K562 (cell line): ENCODE data around the gene MFN1. TPM values are rescaled to one million over a fixed set of nuclear protein-coding genes. Genes with fewer than 3 reads are reported as not detected.

Experiments
- ATAC-seq: fragments of 200-7000 bp; cut with Tn5 transposase; 3 replicates; pipeline ENCODE4 v1.9.1; 2020; ENCODE audit warnings: moderate library complexity
- BruUV-seq: library from RNA; stranded (reverse); fragments of 400-500 nt; replicated peaks from 2 replicates; lab custom pipeline; 2021; lab: Mats Ljungman, UMichigan
- CTCF ChIA-PET: fragments of 300-600 bp; formaldehyde crosslinking; extraction: SDS; loops from one replicate; lab custom pipeline; 2021; ENCODE audit warnings: low intra/inter-chr PET ratio; lab: Yijun Ruan, JAX
- POLR2A ChIA-PET: fragments of 300-600, 350-650 bp; sonication (Branson Sonifier 250); formaldehyde crosslinking; extraction: SDS; loops from one replicate; lab custom pipeline; 2021; ENCODE audit warnings: antibody characterized with exemption, inconsistent platforms; lab: Yijun Ruan, JAX
- DNase-seq, 4 experiments: peaks; one replicate each; pipeline versions ENCODE4 v3.0.0 to v3.0.0-alpha.2; 2011 to 2018; ENCODE audit warnings: low spot score in 3 of 4, mixed read lengths in 3 of 4; ENCODE audit errors: extremely low read depth in 1 of 4
- FAIRE-seq: peaks from 2 replicates; lab custom pipeline; 2011; peaks lifted over from hg19 to GRCh38; lab: Jason Lieb, UNC
- H2AFZ ChIP-seq: 2 replicates; pipeline ENCODE4 v1.6.0; 2011; ENCODE audit warnings: low read depth, low read length, control low read depth, inconsistent platforms
- H3K27ac ChIP-seq: fragments of 200-600 bp; 3 replicates; pipeline ENCODE4 v1.8.0; 2011; ENCODE audit warnings: low read depth, mild to moderate bottlenecking, control low read depth, inconsistent platforms, low read length, moderate library complexity, mixed read lengths; ENCODE audit errors: extremely low read depth
- H3K27me3 ChIP-seq, 2 experiments: fragments of 300-600 bp in 1 of 2; 2 replicates in 1 of 2; 3 replicates in 1 of 2; pipeline versions ENCODE4 v1.6.0 to v1.8.0; 2011; ENCODE audit warnings: inconsistent platforms in 2 of 2, low read length in 2 of 2, mild to moderate bottlenecking in 1 of 2, mixed read lengths in 1 of 2, moderate library complexity in 1 of 2; ENCODE audit not compliant: control insufficient read depth in 2 of 2, insufficient read depth in 2 of 2
- H3K36me3 ChIP-seq: fragments of 300-600 bp; 3 replicates; pipeline ENCODE4 v1.8.0; 2011; ENCODE audit warnings: mild to moderate bottlenecking, low read length, inconsistent platforms; ENCODE audit not compliant: control insufficient read depth, insufficient read depth
- H3K4me1 ChIP-seq, 2 experiments: fragments of 200-600 bp in 1 of 2; replicated peaks in 1 of 2; 2 replicates in 1 of 2; 3 replicates in 1 of 2; pipeline versions ENCODE4 v1.5.1 to v1.8.0; 2011; ENCODE audit warnings: inconsistent platforms in 2 of 2, low read length in 2 of 2, mild to moderate bottlenecking in 1 of 2, mixed read lengths in 1 of 2, moderate library complexity in 1 of 2; ENCODE audit not compliant: control insufficient read depth in 2 of 2, insufficient read depth in 2 of 2
- H3K4me2 ChIP-seq: 2 replicates; pipeline ENCODE4 v1.6.1; 2011; ENCODE audit warnings: low read length, control low read depth, inconsistent platforms, mixed read lengths; ENCODE audit not compliant: insufficient read depth
- H3K4me3 ChIP-seq: fragments of 200-600 bp; sonication (generic), shearing (Covaris generic); 2 replicates; pipeline ENCODE4 v1.5.1; 2016; ENCODE audit warnings: control low read depth, inconsistent platforms
- H3K79me2 ChIP-seq: fragments of 200-600 bp; 3 replicates; pipeline ENCODE4 v1.8.0; 2011; ENCODE audit warnings: low read length, inconsistent platforms; ENCODE audit not compliant: control insufficient read depth, insufficient read depth
- H3K9ac ChIP-seq, 2 experiments: 2 replicates each; pipeline versions ENCODE4 v1.6.0 to v1.6.1; 2011; ENCODE audit warnings: low read depth in 2 of 2, low read length in 2 of 2, control low read depth in 1 of 2, inconsistent platforms in 1 of 2, mild to moderate bottlenecking in 1 of 2, mixed read lengths in 1 of 2; ENCODE audit not compliant: insufficient read depth in 1 of 2
- H3K9me1 ChIP-seq: one replicate; pipeline ENCODE4 v1.6.0; 2011; ENCODE audit warnings: inconsistent platforms, mild to moderate bottlenecking, low read length, moderate library complexity; ENCODE audit not compliant: control insufficient read depth, insufficient read depth
- H3K9me3 ChIP-seq: replicated peaks from 2 replicates; pipeline ENCODE4 v1.5.1; 2011; ENCODE audit warnings: low read depth, low read length, inconsistent platforms; ENCODE audit not compliant: control insufficient read depth, insufficient read depth
- H4K20me1 ChIP-seq: replicated peaks from 2 replicates; pipeline ENCODE4 v1.6.1; 2011; ENCODE audit warnings: low read length, inconsistent platforms, mixed read lengths; ENCODE audit not compliant: control insufficient read depth, insufficient read depth
- C11orf30 ChIP-seq: fragments of 450-650 bp; IDR thresholded peaks from 2 replicates; pipeline ENCODE4 v1.6.1; 2016; ENCODE audit warnings: low read depth, mild to moderate bottlenecking
- CBFA2T3 ChIP-seq: fragments of 450-650 bp; IDR thresholded peaks from 2 replicates; pipeline ENCODE4 v1.6.1; 2017
- CBX8 ChIP-seq: fragments of 200-600 bp; sonication (generic); IDR thresholded peaks from 2 replicates; pipeline ENCODE4 v1.6.1; 2012; ENCODE audit warnings: borderline replicate concordance, mixed run types, low read depth, mild to moderate bottlenecking, moderate library complexity, mixed read lengths, low read length, control low read depth, inconsistent platforms; ENCODE audit not compliant: poor library complexity, severe bottlenecking; ENCODE audit errors: extremely low read depth
- MAFF ChIP-seq: IDR thresholded peaks from 2 replicates; pipeline ENCODE4 v1.6.1; 2012; ENCODE audit warnings: low read length, improper control_type of control experiment
- SOX6 ChIP-seq: fragments of 450-650 bp; IDR thresholded peaks from 2 replicates; pipeline ENCODE4 v1.6.1; 2014; ENCODE audit warnings: mild to moderate bottlenecking
- SP2 ChIP-seq: IDR thresholded peaks from 2 replicates; pipeline ENCODE4 v1.6.1; 2011; ENCODE audit warnings: mild to moderate bottlenecking, low read depth, low read length, moderate library complexity; ENCODE audit not compliant: poor library complexity, severe bottlenecking; ENCODE audit errors: extremely low read depth
- ZBTB40 ChIP-seq, 2 experiments: fragments of 450-650 bp in 1 of 2; sonication (generic) in 1 of 2; formaldehyde crosslinking in 1 of 2; IDR thresholded peaks; 2 replicates each; pipeline versions ENCODE4 v1.7.1 to v1.9.0; 2016 to 2022; ENCODE audit warnings: inconsistent platforms in 1 of 2, mild to moderate bottlenecking in 1 of 2, missing genetic modification reagents in 1 of 2
- ZHX1 ChIP-seq: fragments of 150-350 bp; conservative IDR thresholded peaks from 2 replicates; pipeline ENCODE4 v1.6.1; 2014; ENCODE audit warnings: low read length
- ZNF41 ChIP-seq: fragments of 250-450 bp; sonication (Bioruptor Pico); conservative IDR thresholded peaks from 2 replicates; pipeline ENCODE4 v1.4.0; 2020; ENCODE audit warnings: mild to moderate bottlenecking
- WGBS: fragments of 100-300 bp; shearing (Covaris generic); methylation state at CpG from one replicate; pipeline ENCODE4 v1.1.6; 2016; ENCODE audit warnings: low coverage, mixed read lengths; ENCODE audit not compliant: insufficient coverage; ENCODE audit errors: missing lambda C conversion rate; 5-methylcytosine and 5-hydroxymethylcytosine counted together
- in situ Hi-C: fragments of 300-500 bp; cut with MboI; formaldehyde crosslinking; loops from 4 replicates; pipeline ENCODE4 v1.15.0; 2018; ENCODE audit warnings: inconsistent platforms, mixed read lengths
- intact Hi-C: fragments of 100-400 bp; cut with micrococcal nuclease; formaldehyde crosslinking; loops from 2 replicates; pipeline ENCODE4 v1.14.2; 2022
- polyA plus RNA-seq, 8 experiments: library from polyadenylated mRNA; depleted of rRNA in 4 of 8; stranded (reverse) in 5 of 8; unstranded in 3 of 8; fragments of >200 nt; fragmentation: Nextera tagmentation in 2 of 8; fragmentation: Illumina TruSeq in 1 of 8; extraction: Ambion mirVana in 2 of 8; extraction: Trizol in 1 of 8; gene quantifications; 2 replicates each; pipeline versions ENCODE4 v1.2.1 to v1.2.3, GENCODE V29; 2011 to 2014; ENCODE audit warnings: inconsistent platforms in 1 of 8, missing spikeins in 1 of 8
- total RNA-seq, 7 experiments: library from RNA; depleted of rRNA in 6 of 7; stranded (reverse); fragments of >200 nt in 6 of 7; fragmentation: Illumina TruSeq in 2 of 7; extraction: Trizol in 2 of 7; gene quantifications; 2 replicates each; pipeline versions ENCODE4 v1.2.1 to v1.2.3, GENCODE V29; 2011 to 2021; ENCODE audit warnings: low replicate concordance in 1 of 7

The MFN1 gene
- total and polyA plus RNA-seq, 9 of the 15 experiments (the other 6 are each of a cell fraction or from before 2014, with no cell fraction given), result 10.5 to 42.7 (median 22.6) TPM

- H3K9ac ChIP-seq, result peak overlapping the region in 1 of 2 experiments; percentile 67; a peak in 2 of 4 replicates
- H3K4me2 ChIP-seq, result peak overlapping the region; percentile 26; the same call in 1 of the 2 replicates
- no peaks in the 10 kb centered on the region for H3K79me2 ChIP-seq
- H2AFZ ChIP-seq, result 0 out of 2 replicates have a peak overlapping the region, but pooled peaks have one; percentile 18
- intact Hi-C loops (no loop called here), in situ Hi-C loops (no loop called here)
- CTCF ChIA-PET, result no interaction called here
- no peak overlapping the region for H3K4me3 ChIP-seq
- H4K20me1 ChIP-seq, result no peaks in the 10 kb centered on the region
- WGBS, result 22% methylated on average over 1 of the region's 1 CpG
- POLR2A ChIA-PET, result interaction anchor here (0.8 to 1.6 kb wide), 2 partner anchors 15 to 329 kb away, joined by 3 to 5 read pairs; no protein-coding TSS in a partner anchor
- no peaks in the 10 kb centered on the region for H3K9me1 ChIP-seq
- no peaks in the 10 kb centered on the region for H3K27me3 ChIP-seq
- DNase-seq (peak in 2 of 4 experiments; percentile 21 to 68), FAIRE-seq (peak; percentile 26), ATAC-seq (peak; percentile 75)
- peaks cover 4 to 17% of the 10 kb centered on the region in 2 experiments; a peak in 4 of 5 replicates for H3K4me1 ChIP-seq
- peak overlapping the region; percentile 73 for H3K27ac ChIP-seq
- H3K36me3 ChIP-seq, result peaks cover 55% of the 10 kb centered on the region
- no peaks in the 10 kb centered on the region for H3K9me3 ChIP-seq
- BruUV-seq, result no TSS peak
- TF ChIP-seq ZHX1, result no peak
- no peak for TF ChIP-seq ZNF41 (CRISPR knock-in tag)
- 0 out of 2 replicates have a peak, but pooled peaks have one; percentile 23 for TF ChIP-seq SOX6
- TF ChIP-seq ZBTB40 (IDR thresholded peaks at IDR 0.05), result peak; percentile 88
- TF ChIP-seq ZBTB40 (CRISPR knock-in tag; IDR thresholded peaks at IDR 0.05), result no peak
- TF ChIP-seq CBFA2T3, result peak; percentile 43
- TF ChIP-seq MAFF, result no peak
- no peak for TF ChIP-seq SP2
- peak; percentile 14; the same call in 1 of the 2 replicates for TF ChIP-seq C11orf30
- TF ChIP-seq CBX8, result no peak
Observed at GRCh38 chr3:179376474-179376873, 29.0 kb downstream of the MFN1 start.
